Fibroblast of villous mesenchyme (primary cell): Measurements from ENCODE around the gene PPP1R12C. TPM values are rescaled to one million over a fixed set of nuclear protein-coding genes. Genes with fewer than 3 reads are reported as not detected.

Experiments used
- DNase-seq: peaks from one replicate; pipeline ENCODE4 v3.0.0-alpha.2; 2010; ENCODE audit warnings: low read depth
- H3K4me3 ChIP-seq: 2 replicates; pipeline ENCODE4 v1.5.1; 2011; ENCODE audit warnings: low read depth, mild to moderate bottlenecking, low read length
- total RNA-seq: library from RNA; depleted of rRNA; stranded (reverse); fragments of >200 nt; gene quantifications from 2 replicates; pipeline ENCODE4 v1.2.3, GENCODE V29; 2012
- TF ChIP-seq, protein P1 (sequence below): IDR thresholded peaks from 2 replicates; pipeline ENCODE4 v1.5.1; 2012; ENCODE audit warnings: low read depth, mild to moderate bottlenecking, low read length; ENCODE audit not compliant: insufficient read depth

Gene PPP1R12C
- total RNA-seq, 1 donor: 49.7 TPM

DNA sequence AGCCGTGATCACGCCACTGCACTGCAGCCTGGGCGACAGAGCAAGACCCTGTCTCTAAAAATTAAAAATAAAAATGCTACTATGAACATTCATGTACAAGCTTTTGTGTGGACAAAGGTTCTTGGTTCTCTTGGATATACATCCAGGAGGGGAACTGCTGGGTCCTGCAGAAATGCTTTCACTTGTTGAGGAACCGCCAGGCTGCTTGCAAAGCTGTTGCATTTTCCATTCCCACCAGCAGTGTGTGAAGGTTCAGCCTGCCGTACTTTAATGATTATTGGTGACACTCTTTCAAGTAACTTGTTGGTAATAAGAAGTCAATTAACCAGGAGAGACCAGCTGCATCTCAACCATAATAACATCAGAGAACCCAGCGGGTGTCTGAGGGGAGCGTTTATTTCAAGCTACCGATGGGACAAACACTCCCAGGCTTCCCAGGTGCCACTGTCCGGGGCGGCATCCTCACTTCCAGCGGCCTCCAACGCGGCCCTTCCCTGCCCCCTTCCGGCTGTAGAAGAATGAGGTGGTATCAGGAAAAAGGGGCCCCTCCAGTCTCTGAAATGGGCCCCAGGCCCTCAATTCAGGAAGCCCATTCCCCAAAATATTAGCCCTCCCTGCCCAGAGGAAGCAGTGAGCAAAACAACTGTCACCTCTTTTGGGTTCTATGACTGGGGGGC is 15.2 kb upstream of the PPP1R12C start:
- H3K4me3 ChIP-seq: no peak overlapping the region
- DNase-seq: no peak
- TF ChIP-seq, protein P1, sequence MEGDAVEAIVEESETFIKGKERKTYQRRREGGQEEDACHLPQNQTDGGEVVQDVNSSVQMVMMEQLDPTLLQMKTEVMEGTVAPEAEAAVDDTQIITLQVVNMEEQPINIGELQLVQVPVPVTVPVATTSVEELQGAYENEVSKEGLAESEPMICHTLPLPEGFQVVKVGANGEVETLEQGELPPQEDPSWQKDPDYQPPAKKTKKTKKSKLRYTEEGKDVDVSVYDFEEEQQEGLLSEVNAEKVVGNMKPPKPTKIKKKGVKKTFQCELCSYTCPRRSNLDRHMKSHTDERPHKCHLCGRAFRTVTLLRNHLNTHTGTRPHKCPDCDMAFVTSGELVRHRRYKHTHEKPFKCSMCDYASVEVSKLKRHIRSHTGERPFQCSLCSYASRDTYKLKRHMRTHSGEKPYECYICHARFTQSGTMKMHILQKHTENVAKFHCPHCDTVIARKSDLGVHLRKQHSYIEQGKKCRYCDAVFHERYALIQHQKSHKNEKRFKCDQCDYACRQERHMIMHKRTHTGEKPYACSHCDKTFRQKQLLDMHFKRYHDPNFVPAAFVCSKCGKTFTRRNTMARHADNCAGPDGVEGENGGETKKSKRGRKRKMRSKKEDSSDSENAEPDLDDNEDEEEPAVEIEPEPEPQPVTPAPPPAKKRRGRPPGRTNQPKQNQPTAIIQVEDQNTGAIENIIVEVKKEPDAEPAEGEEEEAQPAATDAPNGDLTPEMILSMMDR: peak; percentile 30

DNA sequence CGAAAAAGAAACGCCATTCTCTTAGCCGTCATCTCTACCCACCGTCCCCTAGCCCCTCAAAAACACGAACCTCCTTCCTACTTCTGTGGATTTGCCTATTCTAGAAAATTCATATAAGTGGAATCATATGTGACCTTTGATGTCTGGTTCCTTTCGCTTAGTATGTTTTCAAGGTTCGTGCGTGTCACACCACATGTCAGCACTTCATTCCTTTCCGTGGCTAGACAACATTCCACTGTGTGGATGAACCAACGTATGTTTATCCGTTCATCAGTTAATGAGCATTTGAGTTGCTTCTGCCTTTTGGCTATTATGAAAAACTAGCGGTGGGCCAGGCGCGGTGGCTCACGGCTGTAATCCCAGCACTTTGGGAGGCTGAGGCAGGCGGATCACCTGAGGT is 14.0 kb upstream of the PPP1R12C start:
- TF ChIP-seq, protein P1: no peak
- DNase-seq: no peak
- no peak overlapping the region for H3K4me3 ChIP-seq

DNA sequence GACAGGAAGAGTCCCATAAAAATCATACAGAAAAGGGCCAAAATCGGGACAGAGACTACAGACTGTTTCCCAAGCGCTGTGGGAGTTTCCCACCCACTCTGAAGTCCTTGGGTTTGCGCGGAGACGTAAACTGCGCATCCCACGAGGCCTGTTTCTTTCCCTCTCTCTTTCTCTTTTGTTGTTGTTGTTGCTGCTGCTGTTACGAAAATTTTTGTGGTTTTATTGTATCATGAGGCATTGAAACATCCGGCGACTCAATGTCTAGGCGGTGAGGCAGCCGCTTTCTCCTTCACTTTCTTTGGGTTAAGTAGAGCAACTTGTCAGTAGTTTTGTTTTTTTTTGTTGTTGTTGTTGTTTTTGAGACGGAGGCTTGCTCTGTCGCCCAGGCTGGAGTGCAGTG is 1.6 kb upstream of the PPP1R12C start:
- H3K4me3 ChIP-seq: no peak overlapping the region
- TF ChIP-seq, protein P1: no peak
- DNase-seq: no peak

DNA sequence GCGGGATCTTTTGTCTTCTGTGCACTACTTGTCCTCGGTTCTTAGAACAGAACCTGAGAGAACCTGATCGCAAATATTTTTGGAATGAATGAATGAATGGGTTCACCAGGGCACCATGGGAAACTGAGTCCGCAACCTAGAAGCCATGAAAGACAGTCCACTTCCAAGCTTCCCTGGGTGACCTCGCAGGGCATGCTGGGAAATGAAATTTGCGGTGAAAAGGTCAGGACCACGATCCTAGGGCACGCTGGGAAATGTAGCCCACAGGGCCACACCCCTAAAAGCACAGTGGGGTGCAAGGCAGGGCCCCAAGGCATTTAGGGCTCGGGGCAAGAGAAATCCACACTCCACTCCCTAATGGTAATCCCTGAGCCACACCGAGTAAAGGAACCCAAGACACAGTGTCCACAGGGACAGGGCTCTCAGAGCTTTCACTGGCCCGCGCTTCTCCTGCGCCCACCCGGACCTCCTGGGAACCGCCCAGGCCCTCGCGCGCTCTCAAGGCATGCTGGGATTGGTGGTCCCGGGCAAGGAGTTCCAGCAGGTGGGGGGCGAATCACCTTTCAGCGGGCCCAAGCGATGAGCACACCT is 1.1 kb upstream of the PPP1R12C start:
- TF ChIP-seq, protein P1: no peak
- peak overlapping the region; percentile 74 for H3K4me3 ChIP-seq
- DNase-seq: no peak

- DNase-seq: peak; percentile 99
- TF ChIP-seq, protein P1: no peak
- H3K4me3 ChIP-seq: peak overlapping the region; percentile 82
Measured at GRCh38 chr19:55117663-55118391, 390 bp upstream of the PPP1R12C start.

DNA sequence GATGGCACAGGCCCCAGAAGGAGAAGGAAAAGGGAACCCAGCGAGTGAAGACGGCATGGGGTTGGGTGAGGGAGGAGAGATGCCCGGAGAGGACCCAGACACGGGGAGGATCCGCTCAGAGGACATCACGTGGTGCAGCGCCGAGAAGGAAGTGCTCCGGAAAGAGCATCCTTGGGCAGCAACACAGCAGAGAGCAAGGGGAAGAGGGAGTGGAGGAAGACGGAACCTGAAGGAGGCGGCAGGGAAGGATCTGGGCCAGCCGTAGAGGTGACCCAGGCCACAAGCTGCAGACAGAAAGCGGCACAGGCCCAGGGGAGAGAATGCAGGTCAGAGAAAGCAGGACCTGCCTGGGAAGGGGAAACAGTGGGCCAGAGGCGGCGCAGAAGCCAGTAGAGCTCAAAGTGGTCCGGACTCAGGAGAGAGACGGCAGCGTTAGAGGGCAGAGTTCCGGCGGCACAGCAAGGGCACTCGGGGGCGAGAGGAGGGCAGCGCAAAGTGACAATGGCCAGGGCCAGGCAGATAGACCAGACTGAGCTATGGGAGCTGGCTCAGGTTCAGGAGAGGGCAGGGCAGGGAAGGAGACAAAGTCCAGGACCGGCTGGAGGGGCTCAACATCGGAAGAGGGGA is 1.1 kb downstream of the PPP1R12C start:
- peak; percentile 64 for DNase-seq
- TF ChIP-seq, protein P1: no peak
- H3K4me3 ChIP-seq: peak overlapping the region; percentile 82
